ENCODE data around the gene LCE1D. TPM values are rescaled to one million over a fixed set of nuclear protein-coding genes. Genes with fewer than 3 reads are reported as not detected.

Gene LCE1D, protein sequence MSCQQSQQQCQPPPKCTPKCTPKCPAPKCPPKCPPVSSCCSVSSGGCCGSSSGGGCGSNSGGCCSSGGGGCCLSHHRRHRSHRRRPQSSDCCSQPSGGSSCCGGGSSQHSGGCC
- total RNA-seq (2014; rRNA removed; shearing (Covaris generic)): not detected in 2 replicates

DNA sequence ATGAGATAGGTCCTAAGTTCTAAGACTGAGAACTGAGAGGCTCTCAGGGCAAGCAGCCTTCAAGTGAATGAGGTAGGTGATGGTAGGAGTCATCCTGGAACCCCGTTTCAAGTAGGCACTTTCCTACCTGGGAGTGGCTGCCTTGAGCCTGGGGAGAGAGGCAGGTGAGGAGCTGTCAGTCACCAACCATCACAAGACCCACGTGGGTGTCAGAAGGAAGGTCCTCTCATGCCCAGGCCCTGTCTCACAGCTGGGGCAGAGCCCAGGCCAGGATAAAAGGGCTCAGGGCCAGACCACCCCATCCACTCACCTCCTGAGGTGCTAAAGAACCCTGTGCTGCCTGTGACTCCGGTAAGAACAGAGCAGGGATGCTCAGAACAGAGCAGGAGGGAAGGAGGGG, at the start of gene LCE1D:
Gene LCE1D, plus strand, starts transcription at position 301 of the 400 bp plus-strand sequence. CDS start 1,074 bp downstream, outside the sequence.
- no peak for DNase-seq (ENCODE audit: low read depth)

DNA sequence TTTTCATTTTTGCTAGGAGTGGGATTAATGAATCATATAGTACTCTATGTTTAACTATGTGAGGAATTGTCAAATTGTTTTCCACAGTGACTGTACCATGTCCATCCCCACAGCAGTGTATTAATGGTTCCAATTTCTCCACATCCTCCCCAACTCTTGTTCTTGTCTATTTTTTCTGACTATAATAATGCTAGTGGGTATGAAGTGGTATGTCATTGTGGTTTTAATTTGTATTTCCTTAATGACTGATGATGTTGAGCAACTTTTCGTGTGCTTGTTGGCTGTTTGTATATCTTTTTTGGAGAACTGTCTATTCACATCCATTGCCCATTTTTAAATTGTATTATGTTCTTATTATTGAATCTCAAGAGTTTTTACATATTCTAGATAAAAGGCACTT, 48.7 kb upstream of the LCE1D start:
- DNase-seq (ENCODE audit: low read depth): no peak

DNA sequence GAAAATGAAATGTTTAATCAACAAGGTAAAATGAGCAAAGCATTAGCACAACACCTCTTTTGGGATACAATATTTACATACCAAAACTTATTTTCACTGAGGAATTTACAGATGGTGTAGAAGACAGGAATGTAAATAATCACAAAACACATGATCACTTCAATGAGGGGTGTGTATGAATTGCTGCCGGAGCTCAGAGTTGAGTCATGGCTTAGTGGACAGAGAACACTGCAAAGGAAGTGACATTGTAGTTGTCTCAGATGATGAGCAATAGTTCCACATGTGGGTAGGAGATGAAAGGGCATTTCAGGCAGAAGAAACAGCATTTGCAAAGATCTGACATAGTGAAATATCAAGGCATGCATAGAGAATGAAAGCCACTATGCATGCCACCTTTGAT, 44.3 kb upstream of the LCE1D start:
- peak; percentile 49 for DNase-seq (ENCODE audit: low read depth)

DNA sequence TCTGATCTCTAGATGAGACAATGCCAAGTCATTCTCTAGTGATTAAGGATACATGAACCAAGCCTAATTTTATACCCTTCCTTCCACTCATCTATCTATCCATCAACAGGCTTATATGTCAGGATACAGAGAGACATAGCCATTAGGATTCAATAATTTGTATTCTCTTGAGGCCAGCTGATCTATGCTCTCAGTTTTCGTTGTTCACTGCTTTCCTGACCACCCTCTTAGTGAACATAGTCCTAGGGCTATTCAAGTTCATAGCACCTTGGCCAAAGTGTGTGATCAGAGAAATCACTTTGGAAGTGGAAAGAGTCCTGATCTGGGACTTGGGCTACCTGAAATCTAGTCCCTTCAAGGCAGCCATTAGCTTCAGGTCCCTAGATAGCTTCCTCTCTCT, 42.9 kb upstream of the LCE1D start:
- DNase-seq (ENCODE audit: low read depth): no peak

DNA sequence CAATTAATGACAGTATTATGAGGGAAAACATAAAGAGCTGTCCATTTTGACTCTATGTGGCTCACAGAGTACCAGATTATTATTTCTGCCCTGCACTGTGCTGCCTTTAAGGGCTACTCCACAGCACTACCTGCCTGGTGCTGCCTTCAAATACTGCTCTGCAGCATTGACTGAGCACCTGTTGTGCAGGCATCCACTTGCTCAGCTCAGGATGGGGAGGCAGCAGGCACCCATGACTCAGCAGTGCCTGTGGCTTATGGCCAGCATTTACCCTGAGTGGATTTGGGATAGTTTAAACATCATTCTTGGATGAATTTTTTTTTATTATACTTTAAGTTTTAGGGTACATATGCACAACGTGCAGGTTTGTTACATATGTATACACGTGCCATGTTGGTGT, 39.6 kb upstream of the LCE1D start:
- DNase-seq (ENCODE audit: low read depth): no peak

DNA sequence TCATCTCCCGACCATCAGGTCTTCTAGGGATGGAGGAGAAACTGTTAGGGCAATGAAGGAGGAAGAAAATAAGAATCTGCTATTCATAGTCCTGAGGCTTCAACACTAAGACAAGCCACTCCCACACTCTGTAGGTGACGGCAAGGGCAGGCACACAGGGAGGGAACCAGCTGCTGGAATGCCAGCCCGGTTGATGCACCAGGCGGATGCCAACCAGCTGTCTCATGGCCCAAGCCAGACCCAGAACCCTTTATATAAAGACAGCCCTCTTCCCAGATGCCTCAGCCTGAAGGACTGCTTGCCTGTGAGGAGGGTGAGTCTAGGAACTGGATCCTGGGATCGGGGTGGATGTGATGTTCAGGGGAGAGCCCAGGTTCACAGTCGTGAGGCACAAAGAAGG, 38.8 kb upstream of the LCE1D start, which contains the start of gene KPRP:
Gene KPRP, plus strand, starts transcription at position 279 of the 400 bp plus-strand sequence. CDS start 1,564 bp downstream, outside the sequence.
- DNase-seq (ENCODE audit: low read depth): no peak

DNA sequence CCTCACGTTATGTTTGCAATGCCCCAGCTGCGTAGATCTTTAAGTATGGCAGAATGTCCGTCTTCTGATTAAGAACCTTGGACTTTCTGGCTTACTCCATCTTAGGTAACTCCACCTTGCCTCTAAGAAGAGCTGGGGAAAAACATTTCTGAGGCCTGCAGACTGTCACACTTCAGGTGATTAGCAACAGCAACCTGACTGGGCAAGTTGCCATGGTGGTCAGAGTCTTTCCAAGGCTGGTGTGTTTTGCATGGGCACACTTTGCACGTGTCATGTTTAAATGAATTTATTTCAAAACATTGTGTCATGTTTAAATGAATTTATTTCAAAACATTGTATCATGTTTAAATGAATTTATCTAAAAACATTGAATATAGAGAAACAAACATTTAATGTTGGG, 37.9 kb upstream of the LCE1D start:
- DNase-seq (ENCODE audit: low read depth): no peak

DNA sequence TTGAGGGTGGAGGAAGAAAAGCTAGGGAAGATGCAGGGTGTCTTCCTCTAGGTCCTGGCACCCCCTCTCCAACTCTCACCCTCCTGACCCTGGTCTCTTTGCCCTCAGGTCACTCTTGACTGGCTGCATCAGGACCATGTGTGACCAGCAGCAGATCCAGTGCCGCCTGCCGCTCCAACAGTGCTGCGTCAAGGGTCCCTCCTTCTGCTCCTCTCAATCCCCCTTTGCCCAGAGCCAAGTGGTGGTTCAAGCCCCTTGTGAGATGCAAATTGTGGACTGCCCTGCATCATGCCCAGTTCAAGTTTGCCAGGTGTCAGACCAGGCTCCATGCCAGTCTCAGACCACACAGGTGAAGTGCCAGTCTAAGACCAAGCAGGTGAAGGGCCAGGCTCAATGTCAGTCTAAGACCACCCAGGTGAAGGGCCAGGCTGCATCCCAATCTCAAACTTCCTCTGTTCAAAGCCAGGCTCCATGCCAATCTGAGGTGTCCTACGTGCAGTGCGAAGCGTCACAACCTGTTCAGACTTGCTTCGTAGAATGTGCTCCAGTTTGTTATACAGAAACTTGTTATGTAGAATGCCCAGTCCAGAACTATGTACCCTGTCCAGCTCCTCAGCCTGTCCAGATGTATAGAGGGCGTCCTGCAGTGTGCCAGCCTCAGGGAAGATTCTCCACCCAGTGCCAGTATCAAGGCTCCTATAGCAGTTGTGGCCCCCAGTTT, 36.9 kb upstream of the LCE1D start:
- no peak for DNase-seq (ENCODE audit: low read depth)

DNA sequence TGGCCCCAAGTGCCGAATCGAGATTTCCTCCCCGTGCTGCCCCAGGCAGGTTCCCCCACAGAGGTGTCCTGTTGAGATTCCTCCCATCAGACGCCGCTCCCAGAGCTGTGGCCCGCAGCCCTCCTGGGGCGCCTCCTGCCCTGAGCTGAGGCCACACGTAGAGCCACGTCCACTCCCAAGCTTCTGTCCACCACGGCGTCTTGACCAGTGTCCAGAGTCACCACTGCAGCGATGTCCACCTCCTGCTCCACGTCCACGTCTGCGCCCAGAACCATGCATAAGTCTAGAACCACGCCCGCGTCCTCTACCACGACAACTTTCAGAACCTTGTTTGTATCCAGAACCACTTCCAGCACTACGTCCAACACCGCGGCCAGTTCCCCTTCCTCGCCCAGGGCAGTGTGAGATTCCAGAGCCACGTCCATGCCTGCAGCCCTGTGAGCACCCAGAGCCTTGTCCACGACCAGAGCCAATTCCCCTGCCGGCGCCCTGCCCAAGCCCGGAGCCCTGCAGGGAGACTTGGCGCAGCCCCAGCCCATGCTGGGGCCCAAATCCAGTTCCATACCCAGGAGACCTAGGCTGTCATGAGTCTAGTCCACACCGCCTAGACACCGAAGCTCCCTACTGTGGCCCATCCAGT, 35.9 kb upstream of the LCE1D start:
- no peak for DNase-seq (ENCODE audit: low read depth)

DNA sequence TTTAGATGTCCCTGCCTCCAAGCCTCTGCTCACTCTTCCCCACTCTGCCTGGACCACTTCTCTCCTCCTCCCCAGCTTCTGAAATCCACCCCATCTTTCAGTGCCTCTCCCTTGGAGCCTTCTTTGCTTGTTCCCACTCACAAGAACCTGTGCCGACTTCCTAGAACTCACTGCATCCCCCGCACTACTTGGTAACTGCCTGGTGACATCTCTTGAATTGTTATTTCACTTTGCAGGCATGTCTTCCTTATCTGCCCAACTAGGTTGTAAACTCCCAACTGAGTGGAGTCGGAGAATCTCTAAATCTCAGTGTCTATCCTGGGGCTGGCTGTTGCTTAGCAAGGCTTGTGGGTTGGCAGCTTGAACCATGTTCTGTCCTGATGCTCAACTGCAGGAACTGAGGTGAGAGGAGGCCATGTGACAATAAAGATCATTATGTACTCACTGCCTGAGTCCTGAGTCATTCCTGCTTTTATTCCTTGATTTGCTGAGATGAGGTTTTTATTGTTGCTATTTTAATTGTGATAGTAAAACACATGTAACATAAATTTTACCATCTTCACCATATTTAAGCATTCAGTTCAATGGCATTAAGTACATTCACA, 34.8 kb upstream of the LCE1D start:
- DNase-seq (ENCODE audit: low read depth): no peak

DNA sequence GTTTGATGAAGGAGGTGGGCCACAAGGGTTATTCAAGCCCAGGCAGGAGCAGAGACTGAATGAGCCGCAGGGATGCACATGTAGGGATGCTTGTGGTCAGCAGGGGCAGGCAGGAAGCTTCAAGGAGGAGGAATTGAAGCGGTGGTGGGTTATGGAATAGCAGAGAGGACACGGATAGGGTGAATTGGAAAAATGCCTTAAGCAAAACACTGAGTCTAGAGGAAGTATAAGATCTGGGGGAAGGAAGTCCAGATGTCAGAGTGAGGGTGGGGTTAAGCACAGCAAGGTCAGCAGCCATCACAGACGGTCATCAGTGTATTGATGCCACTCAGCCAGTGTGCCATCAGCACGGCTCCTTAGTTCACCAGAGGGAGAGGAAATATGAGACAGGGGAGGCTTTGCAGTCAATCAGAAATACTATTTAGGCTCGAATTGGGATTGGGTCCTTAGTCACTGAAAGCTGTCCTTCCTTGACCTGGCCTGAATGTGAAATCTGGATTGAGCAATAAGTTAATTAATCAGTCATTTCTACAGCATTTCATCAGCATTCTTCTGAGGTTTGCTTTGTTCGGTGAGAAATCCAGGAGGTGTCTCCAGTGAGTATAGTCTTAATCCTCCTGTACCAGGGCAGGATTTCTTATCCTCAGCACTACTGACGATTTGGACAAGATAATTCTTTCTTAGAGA, 27.5 kb upstream of the LCE1D start:
- no peak for DNase-seq (ENCODE audit: low read depth)

DNA sequence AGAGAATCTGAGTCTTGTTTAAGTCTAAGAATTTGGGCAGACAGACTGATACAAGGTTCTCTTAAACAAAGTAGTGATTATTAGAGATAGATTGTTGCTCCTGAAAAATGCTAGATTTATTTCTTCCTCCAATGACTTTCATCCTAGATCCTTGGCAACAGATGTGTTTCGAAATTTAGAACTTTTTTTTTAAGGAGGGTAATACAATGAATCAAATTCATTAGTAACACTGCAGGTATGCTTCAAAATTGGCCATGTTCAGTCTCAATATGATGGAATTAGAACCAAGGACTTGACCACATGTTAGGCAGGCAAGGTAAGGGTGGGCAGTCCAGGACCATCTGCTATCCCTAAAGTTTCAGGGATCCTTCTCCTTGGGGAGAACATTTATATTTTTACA, 26.1 kb upstream of the LCE1D start:
- no peak for DNase-seq (ENCODE audit: low read depth)

DNA sequence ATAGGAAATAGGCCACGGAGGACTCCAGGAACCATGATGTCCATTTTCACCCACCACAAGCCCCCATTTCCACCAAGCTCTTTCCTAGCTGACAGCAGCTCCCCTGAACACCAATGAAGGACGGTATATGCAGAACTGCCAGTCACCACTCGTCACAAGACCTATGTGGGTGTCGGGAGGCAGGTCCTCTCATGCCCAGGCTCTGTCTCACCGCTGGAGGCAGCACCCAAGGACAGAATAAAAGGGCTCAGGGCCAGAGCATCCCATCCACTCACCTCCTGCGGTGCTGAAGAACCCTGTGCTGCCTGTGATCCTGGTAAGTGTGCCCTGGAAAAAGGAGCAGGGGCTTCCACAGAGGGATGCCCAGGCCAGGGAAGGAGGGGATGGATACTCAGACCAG, 21.6 kb upstream of the LCE1D start, which contains the start of gene LCE1F:
Gene LCE1F, plus strand, starts transcription at position 266 of the 400 bp plus-strand sequence. CDS start 1,232 bp downstream, outside the sequence.
- no peak for DNase-seq (ENCODE audit: low read depth)

DNA sequence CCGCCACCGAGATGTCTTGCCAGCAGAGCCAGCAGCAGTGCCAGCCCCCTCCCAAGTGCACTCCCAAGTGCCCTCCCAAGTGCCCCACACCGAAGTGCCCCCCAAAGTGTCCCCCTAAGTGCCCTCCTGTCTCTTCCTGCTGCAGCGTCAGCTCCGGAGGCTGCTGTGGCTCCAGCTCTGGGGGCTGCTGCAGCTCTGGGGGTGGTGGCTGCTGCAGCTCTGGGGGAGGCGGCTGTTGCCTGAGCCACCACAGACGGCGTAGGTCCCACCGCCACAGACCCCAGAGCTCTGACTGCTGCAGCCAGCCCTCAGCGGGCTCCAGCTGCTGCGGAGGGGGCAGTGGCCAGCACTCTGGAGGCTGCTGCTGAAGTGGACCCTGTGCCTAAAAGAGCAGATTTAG, 20.2 kb upstream of the LCE1D start:
- DNase-seq (ENCODE audit: low read depth): no peak

DNA sequence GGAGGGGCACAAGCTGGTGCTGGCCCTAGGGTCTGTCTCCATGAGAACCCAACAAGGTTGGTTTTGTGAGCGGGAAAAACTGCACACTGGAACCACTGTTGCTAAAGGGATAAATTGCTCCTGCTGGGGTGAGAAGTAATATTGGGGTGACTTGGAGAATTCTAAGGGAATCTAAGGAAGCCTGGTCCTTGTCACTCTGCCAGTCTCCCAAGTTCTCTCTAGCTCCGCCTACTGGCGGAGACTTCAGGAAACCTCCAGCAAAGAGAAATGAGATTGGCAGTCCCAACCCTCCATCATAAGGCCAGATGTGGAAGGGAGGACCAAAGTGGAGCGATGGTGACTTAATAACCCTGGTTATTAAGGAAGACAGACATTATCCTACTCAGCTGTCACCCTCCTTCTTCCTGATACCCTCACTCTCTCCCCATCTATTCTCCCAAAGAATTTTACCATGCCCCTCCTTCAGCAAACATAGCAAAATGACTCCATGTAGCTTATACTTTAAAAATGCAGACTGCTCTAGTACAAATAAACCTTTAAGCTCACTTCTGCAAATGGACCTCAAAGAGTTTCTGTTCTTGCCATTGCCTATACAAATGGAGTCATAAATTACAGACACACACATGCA, 18.9 kb upstream of the LCE1D start:
- DNase-seq (ENCODE audit: low read depth): peak; percentile 27

DNA sequence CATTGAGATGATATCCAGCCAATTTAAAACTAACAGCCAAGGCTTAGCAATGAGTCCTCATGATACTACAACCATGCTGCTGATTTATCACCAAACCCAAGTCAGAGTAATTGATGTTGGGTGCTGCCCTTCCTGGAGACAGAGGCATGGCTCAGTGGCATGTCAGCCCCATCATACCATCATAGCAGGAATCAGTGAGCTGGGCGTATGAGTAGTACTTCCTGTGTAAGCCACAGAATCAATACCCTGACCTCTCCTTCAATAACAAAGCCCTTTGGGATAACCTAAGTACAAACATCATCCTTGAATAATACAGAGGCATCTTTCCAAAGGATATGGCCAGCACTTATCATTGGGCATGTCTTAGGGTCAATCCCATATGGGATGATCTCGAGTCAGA, 13.4 kb upstream of the LCE1D start:
- DNase-seq (ENCODE audit: low read depth): no peak

DNA sequence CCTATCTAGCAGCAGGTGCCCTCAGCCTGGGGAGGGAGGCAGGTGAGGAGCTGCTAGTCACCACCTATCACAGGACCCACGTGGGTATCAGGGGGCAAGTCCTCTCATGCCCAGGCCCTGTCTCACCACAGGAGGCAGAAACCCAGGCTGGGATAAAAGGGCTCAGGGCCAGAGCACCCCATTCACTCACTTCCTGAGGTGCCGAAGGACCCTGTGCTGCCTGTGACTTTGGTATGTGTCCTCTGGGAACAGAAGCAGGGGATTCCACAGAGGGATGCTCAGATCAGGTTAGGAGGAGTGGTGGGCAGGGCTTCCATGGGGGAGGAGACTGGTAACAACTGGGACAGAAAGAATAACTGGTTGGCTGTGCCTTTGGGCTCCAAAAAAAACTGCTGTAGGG, 10.4 kb upstream of the LCE1D start, which contains the start of gene LCE1E:
Gene LCE1E, plus strand, starts transcription at position 181 of the 400 bp plus-strand sequence. CDS start 1,043 bp downstream, outside the sequence.
- DNase-seq (ENCODE audit: low read depth): no peak

DNA sequence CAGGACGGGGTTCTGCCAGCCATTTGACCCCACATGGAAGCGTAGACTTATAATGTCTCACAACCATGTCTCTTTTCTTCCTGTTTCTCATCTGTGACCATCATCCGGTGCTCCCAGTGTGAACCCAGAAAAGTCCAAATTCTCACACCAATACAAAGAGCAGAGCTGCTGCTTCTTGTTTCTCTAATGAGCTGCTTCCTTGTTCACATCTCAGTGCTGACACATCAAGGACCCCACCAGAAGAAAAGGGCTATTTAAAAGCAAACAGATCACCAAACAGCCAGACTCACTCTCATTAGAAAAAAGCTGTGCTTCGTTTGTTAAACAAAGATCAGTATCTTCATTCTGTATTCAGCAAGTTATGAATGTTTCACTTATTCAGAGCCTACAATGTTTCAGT, 835 bp upstream of the LCE1D start:
- no peak for DNase-seq (ENCODE audit: low read depth)

DNA sequence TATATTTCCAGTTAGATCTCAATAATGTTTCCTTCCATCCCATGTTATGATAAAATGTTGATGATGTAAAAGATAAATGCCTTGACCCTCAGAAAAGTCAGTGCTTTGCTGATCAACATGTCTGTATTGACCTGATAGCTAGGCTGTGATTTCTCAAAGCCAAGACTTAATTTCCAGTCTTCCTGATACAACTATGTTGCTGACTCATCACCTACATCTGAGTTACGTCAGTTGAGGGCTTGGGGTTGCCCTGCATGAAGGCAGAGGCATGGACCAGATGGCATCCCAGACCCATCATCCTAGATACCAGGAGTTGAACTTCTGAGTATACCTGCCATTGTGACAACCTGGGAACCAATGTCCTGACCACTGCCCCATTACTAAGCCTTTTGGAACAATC, 4.8 kb downstream of the LCE1D start:
- no peak for DNase-seq (ENCODE audit: low read depth)

DNA sequence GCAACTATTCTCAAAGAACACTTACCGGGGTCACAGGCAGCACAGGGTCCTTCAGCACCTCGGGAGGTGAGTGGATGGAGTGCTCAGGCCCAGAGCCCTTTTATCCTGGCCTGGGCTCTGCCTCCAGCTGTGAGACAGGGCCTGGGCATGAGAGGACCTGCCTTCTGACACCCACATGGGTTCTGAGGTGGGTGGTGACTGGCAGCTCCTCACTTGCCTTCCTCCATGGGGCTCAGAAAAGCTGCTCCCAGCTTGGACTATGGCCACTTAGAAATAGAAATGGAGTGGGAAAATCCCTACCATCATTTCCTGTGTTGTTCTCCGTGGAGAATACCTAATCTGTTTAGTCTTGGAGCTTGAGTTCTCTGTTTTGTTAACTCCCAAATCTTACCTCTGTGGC, 10.1 kb downstream of the LCE1D start, which contains the start of gene LCE1C:
Gene LCE1C, minus strand, starts transcription at position 76 of the 400 bp plus-strand sequence. CDS start 1,173 bp downstream, outside the sequence.
- DNase-seq (ENCODE audit: low read depth): no peak

DNA sequence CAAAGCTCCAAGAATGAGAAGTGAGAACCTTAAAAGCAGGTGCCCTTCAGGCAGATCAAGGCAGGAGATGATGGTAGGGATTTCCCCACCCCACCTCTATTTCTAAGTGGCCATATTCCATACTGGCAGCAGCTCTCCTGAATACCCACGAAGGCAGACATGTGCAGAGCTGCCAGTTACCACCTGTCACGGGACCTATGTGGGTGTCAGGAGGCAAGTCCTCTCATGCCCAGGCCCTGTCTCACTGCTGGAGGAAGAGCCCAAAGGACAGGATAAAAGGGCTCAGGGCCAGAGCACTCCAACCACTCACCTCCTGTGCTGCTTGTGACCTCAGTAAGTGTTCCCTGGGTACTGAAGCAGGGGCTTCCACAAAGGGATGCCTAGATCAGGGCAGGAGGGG, 14.5 kb downstream of the LCE1D start:
- no peak for DNase-seq (ENCODE audit: low read depth)

Data from M059J (cell line).